PC-3 (cell line): ENCODE results near the gene SRRM1. TPM values are rescaled to one million over a fixed set of nuclear protein-coding genes. Genes with fewer than 3 reads are reported as not detected.

Source experiments
- ATAC-seq: fragments of 200-7000 bp; cut with Tn5 transposase; 2 replicates; pipeline ENCODE4 v1.9.1; 2020; ENCODE audit warnings: mild to moderate bottlenecking, moderate library complexity
- BruUV-seq: library from RNA; stranded (reverse); fragments of 400-500 nt; replicated peaks from 2 replicates; lab custom pipeline; 2021; lab: Mats Ljungman, UMichigan
- CTCF ChIA-PET: fragments of 300-600 bp; sonication (Branson Sonifier 250); formaldehyde crosslinking; loops from one replicate; lab custom pipeline; 2022; ENCODE audit warnings: antibody characterized with exemption; lab: Charles Lee
- POLR2A ChIA-PET: fragments of 300-600 bp; sonication (Branson Sonifier 250); formaldehyde crosslinking; loops from one replicate; lab custom pipeline; 2022; ENCODE audit warnings: antibody characterized with exemption; ENCODE audit not compliant: unreplicated experiment; lab: Charles Lee
- DNase-seq: peaks from one replicate; pipeline ENCODE4 v3.0.0-alpha.2; 2015
- H2AFZ ChIP-seq: fragments of 300-600 bp; sonication (generic); 2 replicates; pipeline ENCODE4 v1.6.0; 2016; ENCODE audit warnings: antibody characterized with exemption, low read length
- H3F3A ChIP-seq: fragments of 300-600 bp; sonication (generic); one replicate; pipeline ENCODE4 v1.6.0; 2017; ENCODE audit warnings: antibody characterized with exemption, low read length, control low read depth, mild to moderate bottlenecking; ENCODE audit not compliant: unreplicated experiment
- H3K27ac ChIP-seq: fragments of 300-600 bp; sonication (generic); 2 replicates; pipeline ENCODE4 v1.5.1; 2016; ENCODE audit warnings: mild to moderate bottlenecking, low read length
- H3K27me3 ChIP-seq: fragments of 300-600 bp; sonication (generic); 2 replicates; pipeline ENCODE4 v1.6.1; 2016; ENCODE audit warnings: low read length, mixed read lengths
- H3K36me3 ChIP-seq: fragments of 300-600 bp; sonication (generic); 2 replicates; pipeline ENCODE4 v1.6.1; 2016; ENCODE audit warnings: low read depth, mixed run types, low read length, mixed read lengths
- H3K4me1 ChIP-seq: fragments of 300-600 bp; sonication (generic); 2 replicates; pipeline ENCODE4 v1.5.1; 2016; ENCODE audit warnings: low read length; ENCODE audit not compliant: insufficient read depth
- H3K4me2 ChIP-seq: fragments of 300-600 bp; sonication (generic); 2 replicates; pipeline ENCODE4 v1.6.0; 2016; ENCODE audit warnings: low read length
- H3K4me3 ChIP-seq: fragments of 300-600 bp; sonication (generic); 2 replicates; pipeline ENCODE4 v1.5.1; 2016; ENCODE audit warnings: mild to moderate bottlenecking, low read length, mixed read lengths
- H3K79me2 ChIP-seq: fragments of 300-600 bp; sonication (generic); 2 replicates; pipeline ENCODE4 v1.6.1; 2017; ENCODE audit warnings: low read length, mixed read lengths
- H3K9ac ChIP-seq: fragments of 300-600 bp; sonication (generic); 2 replicates; pipeline ENCODE4 v1.6.0; 2016; ENCODE audit warnings: mild to moderate bottlenecking, low read length
- H3K9me2 ChIP-seq: fragments of 300-600 bp; sonication (generic); replicated peaks from 2 replicates; pipeline ENCODE4 v1.6.1; 2016; ENCODE audit warnings: mixed run types, low read length, mixed read lengths
- H3K9me3 ChIP-seq: fragments of 300-600 bp; sonication (generic); 2 replicates; pipeline ENCODE4 v1.6.1; 2016; ENCODE audit warnings: low read length, mixed read lengths
- H4K20me1 ChIP-seq: fragments of 300-600 bp; sonication (generic); 2 replicates; pipeline ENCODE4 v1.6.1; 2016; ENCODE audit warnings: low read length, mixed read lengths
- EZH2 ChIP-seq: fragments of 300-600 bp; sonication (generic); IDR thresholded peaks from one replicate; pipeline ENCODE4 v1.6.1; 2017; ENCODE audit warnings: antibody characterized with exemption, mild to moderate bottlenecking, low read length; ENCODE audit not compliant: unreplicated experiment
- EZH2phosphoT487 ChIP-seq: fragments of 300-600 bp; sonication (generic); IDR thresholded peaks from 2 replicates; pipeline ENCODE4 v1.6.1; 2018; ENCODE audit warnings: mild to moderate bottlenecking, antibody characterized with exemption, low read length, borderline replicate concordance
- intact Hi-C: fragments of 100-400 bp; cut with micrococcal nuclease; formaldehyde crosslinking; loops from 2 replicates; pipeline ENCODE4 v1.9.0; 2023
- total RNA-seq: library from RNA; depleted of rRNA; stranded (reverse); fragments of >200 nt; gene quantifications from 2 replicates; pipeline ENCODE4 v1.2.3, GENCODE V29; 2014
- TF ChIP-seq, protein P1 (sequence below): fragments of 300-600 bp; sonication (generic); conservative IDR thresholded peaks from 2 replicates; pipeline ENCODE4 v1.5.1; 2017; ENCODE audit warnings: antibody characterized with exemption, low read depth, mild to moderate bottlenecking, low read length

The SRRM1 gene
- total RNA-seq, 1 experiment from 2014 or later: 30.7 TPM

DNA sequence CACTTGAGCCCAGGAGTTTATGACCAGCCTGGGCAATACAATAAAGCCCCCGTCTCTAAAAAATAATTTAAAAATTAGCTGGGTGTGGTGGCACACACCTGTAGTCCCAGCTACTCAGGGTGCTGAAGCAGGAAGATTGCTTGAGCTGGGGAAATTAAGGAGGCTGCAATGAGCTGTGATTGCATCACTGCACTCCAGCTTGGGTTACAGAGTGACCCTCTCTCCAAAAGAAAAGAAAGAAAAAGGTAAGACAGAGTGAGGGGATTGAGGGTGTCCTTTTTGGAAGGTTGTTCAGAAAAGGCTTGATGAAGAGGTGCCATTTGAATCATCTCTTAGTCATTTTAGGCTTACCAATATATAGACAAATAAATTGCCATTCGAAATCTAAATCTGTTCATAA lies 4.0 kb upstream of the SRRM1 start:
- H2AFZ ChIP-seq: no peak overlapping the region
- ATAC-seq (no peak), DNase-seq (no peak)
- ChIA-PET POLR2A (no interaction called here), CTCF (interaction anchor here (0.7 kb wide), 1 partner anchor 11 kb away, joined by 3 read pairs; no protein-coding TSS in a partner anchor)
- intact Hi-C loops: loop anchor here (10.0 kb wide), 1 partner anchor 134 kb away; the partner anchor contains the start of gene RCAN3
- no TSS peak for BruUV-seq
- H3K4me1 ChIP-seq: peaks cover 17% of the 10 kb centered on the region
- H3K9ac ChIP-seq: no peak overlapping the region
- H3K4me3 ChIP-seq: no peak overlapping the region
- TF ChIP-seq EZH2phosphoT487 (no peak), EZH2 (no peak)
- TF ChIP-seq, protein P1, sequence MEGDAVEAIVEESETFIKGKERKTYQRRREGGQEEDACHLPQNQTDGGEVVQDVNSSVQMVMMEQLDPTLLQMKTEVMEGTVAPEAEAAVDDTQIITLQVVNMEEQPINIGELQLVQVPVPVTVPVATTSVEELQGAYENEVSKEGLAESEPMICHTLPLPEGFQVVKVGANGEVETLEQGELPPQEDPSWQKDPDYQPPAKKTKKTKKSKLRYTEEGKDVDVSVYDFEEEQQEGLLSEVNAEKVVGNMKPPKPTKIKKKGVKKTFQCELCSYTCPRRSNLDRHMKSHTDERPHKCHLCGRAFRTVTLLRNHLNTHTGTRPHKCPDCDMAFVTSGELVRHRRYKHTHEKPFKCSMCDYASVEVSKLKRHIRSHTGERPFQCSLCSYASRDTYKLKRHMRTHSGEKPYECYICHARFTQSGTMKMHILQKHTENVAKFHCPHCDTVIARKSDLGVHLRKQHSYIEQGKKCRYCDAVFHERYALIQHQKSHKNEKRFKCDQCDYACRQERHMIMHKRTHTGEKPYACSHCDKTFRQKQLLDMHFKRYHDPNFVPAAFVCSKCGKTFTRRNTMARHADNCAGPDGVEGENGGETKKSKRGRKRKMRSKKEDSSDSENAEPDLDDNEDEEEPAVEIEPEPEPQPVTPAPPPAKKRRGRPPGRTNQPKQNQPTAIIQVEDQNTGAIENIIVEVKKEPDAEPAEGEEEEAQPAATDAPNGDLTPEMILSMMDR: no peak
- H3K9me2 ChIP-seq: no peaks in the 10 kb centered on the region
- no peaks in the 10 kb centered on the region for H3K9me3 ChIP-seq
- no peaks in the 10 kb centered on the region for H3K27me3 ChIP-seq
- H4K20me1 ChIP-seq: peaks cover 4% of the 10 kb centered on the region
- H3K36me3 ChIP-seq: no peaks in the 10 kb centered on the region
- no peak overlapping the region for H3K4me2 ChIP-seq
- H3K27ac ChIP-seq: peak overlapping the region; percentile 49
- peaks cover 24% of the 10 kb centered on the region for H3K79me2 ChIP-seq
- H3F3A ChIP-seq: no peaks in the 10 kb centered on the region

DNA sequence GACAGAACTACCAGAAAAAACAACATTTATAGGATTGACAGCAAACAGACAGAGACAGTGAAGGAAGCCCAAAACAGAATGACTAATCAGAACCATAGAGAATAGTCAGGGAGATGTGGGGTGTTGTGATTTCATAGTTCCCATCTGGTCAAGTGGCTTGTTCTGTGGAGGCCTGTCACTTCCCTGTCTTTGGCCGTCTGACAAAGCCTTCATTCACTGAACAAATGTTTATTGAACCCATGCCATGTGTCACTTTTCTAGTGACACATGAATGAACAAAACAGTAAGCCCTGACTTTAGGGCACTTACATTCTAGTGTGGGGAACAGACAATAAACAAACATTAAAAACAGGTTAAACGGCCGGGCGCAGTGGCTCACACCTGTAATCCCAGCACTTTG lies 3.2 kb upstream of the SRRM1 start:
- peak; percentile 83 for DNase-seq

More for the DNA sequence above, 3.2 kb upstream of the SRRM1 start:
- Histone ChIP-seq H3K4me1 (peaks cover 21% of the 10 kb centered on the region), H2AFZ (no peak overlapping the region), H3K36me3 (no peaks in the 10 kb centered on the region; the same call in 1 of the 2 replicates), H3K4me3 (no peak overlapping the region), H3K27ac (peak overlapping the region; percentile 49), H3K4me2 (no peak overlapping the region), H3K9me3 (no peaks in the 10 kb centered on the region), H3F3A (no peaks in the 10 kb centered on the region), H3K79me2 (peaks cover 32% of the 10 kb centered on the region), H3K9ac (no peak overlapping the region), H4K20me1 (peaks cover 12% of the 10 kb centered on the region), H3K9me2 (no peaks in the 10 kb centered on the region), H3K27me3 (no peaks in the 10 kb centered on the region)
- intact Hi-C loops: loop anchor here (10.0 kb wide), 1 partner anchor 135 kb away; the partner anchor contains the start of gene RCAN3
- TF ChIP-seq EZH2: no peak
- TF ChIP-seq EZH2phosphoT487: no peak
- TF ChIP-seq, protein P1: no peak
- BruUV-seq: no TSS peak
- no peak for ATAC-seq
- POLR2A ChIA-PET: interaction anchor here (0.7 kb wide), 1 partner anchor 188 kb away, joined by 3 read pairs; no protein-coding TSS in a partner anchor
- CTCF ChIA-PET: interaction anchor here (0.5 to 0.7 kb wide), 4 partner anchors 100 to 1550 kb away, joined by 3 to 7 read pairs (median 4); no protein-coding TSS in a partner anchor
